GM10266 (cell line): ENCODE results near the gene CARM1.
"Not testable (repeated sequence)": the region's sequence is repeated elsewhere in the genome, so short reads cannot be mapped to it uniquely, and the experiment has no call there.

Experiments used
- DNase-seq: peaks from one replicate; pipeline ENCODE4 v3.0.0; 2012; ENCODE audit errors: extremely low spot score
- TF ChIP-seq, protein P1 (sequence below): IDR thresholded peaks from 2 replicates; pipeline ENCODE4 v1.5.1; 2012; ENCODE audit warnings: mild to moderate bottlenecking, low read depth; ENCODE audit not compliant: control insufficient read depth, insufficient read depth; ENCODE audit errors: missing control alignments

CARM1 gene

DNA sequence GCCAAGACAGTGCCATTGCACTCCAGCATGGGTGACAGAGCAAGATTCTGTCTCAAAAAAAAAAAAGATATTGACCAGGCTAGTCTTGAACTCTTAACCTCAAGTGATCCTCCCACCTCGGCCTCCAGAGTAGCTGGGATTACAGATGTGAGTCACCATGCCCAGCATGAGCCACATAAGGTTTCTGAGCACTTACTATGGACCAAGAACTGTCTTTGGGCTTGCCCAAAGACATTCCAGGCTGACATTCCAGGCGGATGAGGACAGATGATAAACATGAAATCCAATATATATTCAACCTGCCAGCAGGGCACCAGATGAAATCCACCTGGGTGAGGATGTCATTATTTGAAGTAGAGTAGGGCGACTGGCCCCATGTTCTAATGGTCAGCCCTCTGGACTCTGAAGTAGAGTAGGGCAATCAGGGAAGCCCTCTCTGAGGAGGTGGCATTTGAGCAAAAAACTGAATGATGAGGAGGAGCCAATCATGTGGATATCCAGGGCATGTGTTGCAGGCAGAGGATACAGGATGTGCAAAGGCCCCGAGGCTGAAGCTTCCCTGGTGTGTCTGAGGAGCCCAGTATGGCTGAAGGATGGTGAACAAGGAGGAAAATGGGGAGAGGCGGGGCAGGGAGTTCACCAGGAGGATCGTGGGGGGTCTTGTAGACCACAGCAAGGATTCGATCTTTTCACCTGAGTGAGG is 19.1 kb upstream of the CARM1 start:
- DNase-seq: no peak
- TF ChIP-seq, protein P1, sequence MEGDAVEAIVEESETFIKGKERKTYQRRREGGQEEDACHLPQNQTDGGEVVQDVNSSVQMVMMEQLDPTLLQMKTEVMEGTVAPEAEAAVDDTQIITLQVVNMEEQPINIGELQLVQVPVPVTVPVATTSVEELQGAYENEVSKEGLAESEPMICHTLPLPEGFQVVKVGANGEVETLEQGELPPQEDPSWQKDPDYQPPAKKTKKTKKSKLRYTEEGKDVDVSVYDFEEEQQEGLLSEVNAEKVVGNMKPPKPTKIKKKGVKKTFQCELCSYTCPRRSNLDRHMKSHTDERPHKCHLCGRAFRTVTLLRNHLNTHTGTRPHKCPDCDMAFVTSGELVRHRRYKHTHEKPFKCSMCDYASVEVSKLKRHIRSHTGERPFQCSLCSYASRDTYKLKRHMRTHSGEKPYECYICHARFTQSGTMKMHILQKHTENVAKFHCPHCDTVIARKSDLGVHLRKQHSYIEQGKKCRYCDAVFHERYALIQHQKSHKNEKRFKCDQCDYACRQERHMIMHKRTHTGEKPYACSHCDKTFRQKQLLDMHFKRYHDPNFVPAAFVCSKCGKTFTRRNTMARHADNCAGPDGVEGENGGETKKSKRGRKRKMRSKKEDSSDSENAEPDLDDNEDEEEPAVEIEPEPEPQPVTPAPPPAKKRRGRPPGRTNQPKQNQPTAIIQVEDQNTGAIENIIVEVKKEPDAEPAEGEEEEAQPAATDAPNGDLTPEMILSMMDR: no peak

DNA sequence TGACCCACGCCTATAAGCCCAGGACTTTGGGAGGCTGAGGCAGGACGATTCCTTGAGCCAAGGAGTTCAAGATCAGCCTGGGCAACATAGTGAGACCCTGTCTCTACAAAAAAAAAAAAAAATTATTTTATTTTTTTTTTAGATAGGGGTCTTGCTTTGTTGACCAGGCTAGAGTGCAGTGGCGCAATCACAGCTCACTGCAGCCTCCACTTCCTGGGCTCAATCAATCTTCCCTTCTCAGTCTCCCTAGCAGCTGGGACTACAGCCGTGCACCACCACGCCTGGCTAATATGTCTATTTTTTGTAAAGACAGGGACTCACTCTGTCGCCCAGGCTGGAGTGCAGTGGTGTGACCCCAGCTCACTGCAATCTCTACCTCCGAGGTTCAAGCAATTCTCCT is 18.4 kb upstream of the CARM1 start:
- DNase-seq: no peak
- TF ChIP-seq, protein P1: no peak

DNA sequence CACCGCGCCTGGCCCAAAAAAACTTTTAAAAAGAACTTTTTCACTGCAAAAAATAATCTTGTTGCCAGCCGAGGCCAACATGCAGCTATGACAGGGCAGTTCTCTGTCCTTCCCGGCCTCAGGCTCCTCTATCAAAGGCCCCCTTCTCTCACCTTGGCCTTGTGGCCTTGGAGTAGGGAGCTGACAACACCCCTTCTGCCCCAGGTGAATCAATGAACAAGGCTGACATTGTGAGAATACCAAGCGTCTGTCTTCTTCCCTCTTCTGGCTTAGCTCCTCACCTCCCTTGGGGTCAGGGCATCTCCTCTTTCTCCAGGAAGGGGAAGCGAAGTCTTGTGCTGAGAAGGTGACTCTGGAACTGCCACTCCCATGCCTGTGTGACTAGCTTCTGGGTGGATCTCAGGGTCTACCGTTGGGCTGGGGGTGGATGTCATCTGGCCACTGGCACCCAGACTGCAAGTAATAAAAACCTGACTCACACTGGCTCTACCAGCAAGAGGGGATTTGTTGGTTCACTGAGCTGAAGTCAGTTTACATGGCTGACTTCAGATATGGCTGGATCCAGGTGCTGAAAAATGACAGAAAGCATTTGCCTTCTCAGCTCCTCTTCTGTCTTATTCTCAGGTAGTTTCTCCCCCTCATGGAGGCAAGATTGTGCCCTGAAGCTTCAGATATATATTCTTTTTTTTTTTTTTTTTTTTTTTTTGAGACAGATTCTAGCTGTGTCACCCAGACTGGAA is 16.8 kb upstream of the CARM1 start:
- DNase-seq: no peak
- TF ChIP-seq, protein P1: no peak

DNA sequence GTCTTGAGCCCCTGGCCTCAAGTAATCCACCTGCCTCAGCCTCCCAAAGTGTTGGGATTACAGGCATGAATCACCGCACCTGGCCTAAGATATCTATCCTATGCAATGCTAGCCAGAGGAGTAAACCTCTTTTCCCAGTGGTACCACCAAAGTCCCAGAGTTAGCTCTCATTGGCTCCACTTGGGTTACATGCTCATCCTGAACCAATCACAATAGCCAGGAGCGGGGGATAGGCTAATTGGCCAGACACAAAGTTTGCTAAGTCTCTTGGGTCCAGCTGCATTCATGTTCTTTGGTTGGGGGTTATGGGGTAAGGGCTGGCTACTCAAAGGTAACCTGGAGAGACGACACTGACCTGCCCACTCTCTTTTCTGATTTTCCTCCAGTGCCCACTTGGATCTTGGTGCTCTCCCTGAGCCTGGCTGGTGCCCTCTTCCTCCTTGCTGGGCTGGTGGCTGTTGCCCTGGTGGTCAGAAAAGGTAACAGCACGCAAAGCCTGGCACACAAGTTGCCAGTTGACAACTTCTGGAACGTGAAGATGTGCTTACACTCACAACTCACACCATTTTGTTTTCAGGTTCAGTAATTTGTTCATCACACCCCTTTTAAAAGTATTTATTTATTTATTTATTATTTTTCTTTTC is 15.4 kb upstream of the CARM1 start:
- TF ChIP-seq, protein P1: peak; percentile 22
- DNase-seq: no peak

DNA sequence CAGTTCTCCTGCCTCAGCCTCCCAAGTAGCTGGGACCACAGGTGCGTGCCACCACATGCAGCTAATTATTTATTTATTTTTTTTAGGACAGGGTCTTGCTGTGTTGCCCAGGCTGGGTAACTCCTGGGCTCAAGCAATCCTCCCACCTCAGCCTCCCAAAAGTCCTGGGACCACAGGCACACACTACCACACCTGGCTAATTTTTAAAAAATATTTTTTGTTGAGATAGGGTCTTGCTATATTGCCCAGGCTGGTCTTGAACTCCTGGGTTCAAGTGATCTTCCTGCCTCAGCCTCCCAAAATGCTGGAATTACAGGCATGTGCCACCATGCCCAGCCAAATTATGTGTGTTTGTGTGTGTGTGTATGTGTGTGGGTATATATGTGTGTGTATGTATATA is 14.5 kb upstream of the CARM1 start:
- DNase-seq: not testable (repeated sequence)

DNA sequence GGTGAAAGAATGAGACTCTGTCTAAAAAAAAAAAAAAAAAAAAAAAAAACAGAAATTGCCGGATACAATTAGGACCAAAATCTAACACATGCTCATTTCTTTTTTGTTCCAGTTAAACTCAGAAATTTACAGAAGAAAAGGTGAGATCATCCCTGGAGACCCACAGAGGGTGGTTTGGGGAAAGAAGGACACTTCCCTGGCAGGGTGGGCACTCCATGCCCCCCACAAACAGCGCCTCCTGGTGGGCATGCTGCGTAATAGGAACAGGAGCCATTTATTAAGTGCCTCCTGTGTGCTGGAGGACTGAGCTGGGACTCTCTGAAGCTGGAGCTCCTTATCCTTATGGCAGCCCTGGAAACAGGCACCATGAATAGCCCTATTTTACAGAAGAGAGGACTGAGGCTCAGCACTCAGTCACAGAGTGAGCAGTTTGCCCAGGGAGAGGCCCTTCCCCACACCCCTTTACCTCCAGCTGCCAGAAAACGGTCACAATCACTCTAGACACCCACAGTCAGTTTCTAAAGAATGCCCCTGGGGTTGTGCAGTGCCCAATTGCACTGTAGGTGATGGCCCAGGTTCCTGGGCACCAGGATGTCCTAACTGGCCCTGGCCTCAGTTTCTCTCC is 13.0 kb upstream of the CARM1 start:
- TF ChIP-seq, protein P1: peak; percentile 71
- DNase-seq: peak; percentile 42

DNA sequence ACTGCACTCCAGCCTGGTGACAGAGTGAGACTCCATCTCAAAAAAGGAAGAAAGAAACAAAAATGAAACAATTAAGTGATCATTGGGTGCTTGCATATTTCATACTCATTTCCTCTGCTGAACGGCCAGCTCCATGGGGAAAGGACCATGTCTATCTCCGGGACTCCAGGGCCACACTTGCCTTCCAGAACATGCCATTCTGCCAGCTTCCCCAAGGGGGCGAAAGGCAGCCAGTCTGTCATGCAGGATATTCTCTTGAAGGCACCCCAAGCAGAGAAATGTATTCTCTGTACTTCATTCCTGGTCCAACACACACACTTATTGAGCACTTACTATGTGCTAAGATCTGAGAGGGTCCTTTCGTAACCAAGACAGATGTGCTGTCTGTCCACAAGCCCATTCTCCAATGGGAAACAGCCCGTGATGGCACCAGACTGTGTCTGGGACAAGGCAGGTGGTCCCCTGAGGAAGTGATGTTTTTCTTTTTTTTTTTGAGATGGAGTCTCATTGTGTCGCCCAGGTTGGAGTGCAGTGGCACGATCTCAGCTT is 10.2 kb upstream of the CARM1 start:
- no peak for DNase-seq
- TF ChIP-seq, protein P1: peak; percentile 46
